ENCODE results near the gene EZH1. TPM values are rescaled to one million over a fixed set of nuclear protein-coding genes. Genes with fewer than 3 reads are reported as not detected.

The EZH1 gene
- total and polyA plus RNA-seq, 2 of the 4 experiments (the other 2 are of a cell fraction): 17.6 to 27.3 TPM

- dilution Hi-C loops (cut with HindIII; ENCODE audit: low sequenced_read_pairs, unreplicated experiment): no loop called here
- H4K5ac ChIP-seq (ENCODE audit: low read depth, low read length): no peak overlapping the region
- no peak for TF ChIP-seq RAD21 (IDR thresholded peaks at IDR 0.05; ENCODE audit: low read length)
- no peak for TF ChIP-seq CEBPB (IDR thresholded peaks at IDR 0.05; ENCODE audit: low read depth, low read length)
- TF ChIP-seq MAFK (IDR thresholded peaks at IDR 0.05; ENCODE audit: low read depth, low read length): no peak
- TF ChIP-seq RFX5 (IDR thresholded peaks at IDR 0.05; ENCODE audit: low read depth, low read length): no peak
- TF ChIP-seq MXI1 (IDR thresholded peaks at IDR 0.05; ENCODE audit: borderline replicate concordance, low read depth, low read length): no peak
- no peak for TF ChIP-seq POLR2A (IDR thresholded peaks at IDR 0.05; ENCODE audit: low read depth, low read length)
- no peak for TF ChIP-seq MAZ (IDR thresholded peaks at IDR 0.05; ENCODE audit: borderline replicate concordance, low read depth, low read length)
- no peak for TF ChIP-seq BHLHE40 (IDR thresholded peaks at IDR 0.05; ENCODE audit: low read depth, low read length)
- no peak for TF ChIP-seq RCOR1 (IDR thresholded peaks at IDR 0.05; ENCODE audit: insufficient replicate concordance, low read length)
- no peak for TF ChIP-seq CTCF (conservative IDR thresholded peaks at IDR 0.05; ENCODE audit: low read depth, low read length)
- TF ChIP-seq SMC3 (IDR thresholded peaks at IDR 0.05; ENCODE audit: low read depth, low read length): no peak
- no peak for TF ChIP-seq USF2 (IDR thresholded peaks at IDR 0.05; ENCODE audit: low read depth, low read length)
- no peak for TF ChIP-seq NFE2L2 (IDR thresholded peaks at IDR 0.05; ENCODE audit: low read depth, low read length)
- TF ChIP-seq ELK1 (IDR thresholded peaks at IDR 0.05; ENCODE audit: borderline replicate concordance, low read depth, low read length): no peak
- TF ChIP-seq CHD1 (IDR thresholded peaks at IDR 0.05; ENCODE audit: low read depth, low read length): no peak
- no peak for TF ChIP-seq FOS (IDR thresholded peaks at IDR 0.05; ENCODE audit: low read depth, low read length)
These were observed 47.7 kb upstream of the EZH1 start for GRCh38 chr17:42792545-42792944.

More at GRCh38 chr17:42792545-42792944, 47.7 kb upstream of the EZH1 start:
- Histone ChIP-seq H3K9ac (ENCODE audit: low read depth, low read length) (no peak overlapping the region), H2AK5ac (ENCODE audit: low read depth, low read length) (no peak overlapping the region), H3K4me2 (ENCODE audit: low read depth, low read length) (no peak overlapping the region), H3K4me1 (ENCODE audit: control insufficient read depth, insufficient read depth, low read length) (peaks cover 2% of the 10 kb centered on the region), H3K4ac (ENCODE audit: low read depth, low read length) (no peak overlapping the region), H3K27me3 (ENCODE audit: control insufficient read depth, insufficient read depth, low read length) (no peaks in the 10 kb centered on the region), H3K4me3 (ENCODE audit: insufficient read depth, low read depth, low read length) (no peak overlapping the region), H2AFZ (replicated peaks; ENCODE audit: low read length, poor library complexity) (no peak overlapping the region), H2BK15ac (ENCODE audit: low read depth, low read length) (no peak overlapping the region), H2BK5ac (ENCODE audit: low read depth, low read length, poor library complexity, severe bottlenecking) (no peak overlapping the region), H3K9me1 (ENCODE audit: insufficient read depth, low read length) (peaks cover 11% of the 10 kb centered on the region), H2BK120ac (ENCODE audit: low read depth, low read length) (no peak overlapping the region), H3K27ac (ENCODE audit: insufficient read depth, low read length) (no peak overlapping the region), H3K9me3 (ENCODE audit: control insufficient read depth, insufficient read depth, low read length) (no peaks in the 10 kb centered on the region), H2BK20ac (ENCODE audit: low read depth, low read length) (no peak overlapping the region), H2AK9ac (replicated peaks; ENCODE audit: low read depth, low read length, poor library complexity) (no peak overlapping the region), H3K18ac (ENCODE audit: low read depth, low read length) (no peak overlapping the region), H4K20me1 (ENCODE audit: insufficient read depth, low read length) (no peaks in the 10 kb centered on the region), H4K8ac (ENCODE audit: low read depth in 2 of 2, low read length in 2 of 2) (no peak overlapping the region), H3K79me1 (ENCODE audit: low read depth in 1 of 2, low read length in 2 of 2) (peaks cover 11 to 26% of the 10 kb centered on the region in 2 experiments), H3K14ac (replicated peaks; ENCODE audit: low read depth, low read length) (no peak overlapping the region), H4K91ac (ENCODE audit: insufficient read depth, low read depth, low read length) (no peak overlapping the region), H3K23ac (ENCODE audit: low read depth, low read length) (no peak overlapping the region), H3K56ac (ENCODE audit: extremely low read depth, insufficient read depth, low read length) (no peak overlapping the region), H3K36me3 (ENCODE audit: control insufficient read depth, insufficient read depth, low read length) (peaks cover 9% of the 10 kb centered on the region)
- POLR2A ChIA-PET (ENCODE audit: unreplicated experiment): no interaction called here
- no CpG with 5 or more reads among the region's 5 CpGs for WGBS, 2 experiments (ENCODE audit: extremely low coverage in 2 of 2, insufficient read length in 1 of 2)
- BruUV-seq (replicated peaks): no TSS peak
- ATAC-seq (ENCODE audit: low read depth) (no peak), DNase-seq (no peak)
- intact Hi-C loops (cut with micrococcal nuclease) (no loop called here), in situ Hi-C loops (cut with MboI; ENCODE audit: low sequenced_read_pairs) (no loop called here)
- CTCF ChIA-PET: interaction anchor here (0.7 kb wide), 1 partner anchor 139 kb away, joined by 6 read pairs; no protein-coding TSS in a partner anchor

Measured in IMR-90 (cell line).